ENCODE measurements around the gene LINC00237.

Gene LINC00237

DNA sequence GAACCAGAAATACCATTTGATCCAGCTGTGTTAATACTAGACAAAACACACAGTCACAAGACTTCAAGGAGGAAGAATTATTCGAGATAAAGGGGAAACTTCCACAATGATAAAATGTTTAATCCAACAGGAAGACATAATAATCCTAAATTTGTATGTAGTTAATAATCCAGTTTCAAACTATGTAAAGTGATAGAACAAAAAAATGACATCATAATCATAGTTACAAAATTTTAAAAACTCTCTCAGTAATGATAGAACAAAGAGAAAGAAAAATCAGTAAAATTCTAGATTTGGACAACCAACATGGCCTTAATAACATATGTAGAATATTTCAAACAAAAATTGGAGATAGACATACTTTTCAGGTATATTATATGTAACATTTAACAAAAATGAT, 38.9 kb downstream of the LINC00237 start:
- Histone ChIP-seq H3K4me3 (ENCODE audit: low read depth, low read length) (no peak overlapping the region), H3K36me3 (ENCODE audit: control insufficient read depth, insufficient read depth, low read length) (no peaks in the 10 kb centered on the region), H3K27me3 (ENCODE audit: control insufficient read depth, insufficient read depth, low read length) (no peaks in the 10 kb centered on the region), H3K9me3 (ENCODE audit: control insufficient read depth, insufficient read depth, low read depth, low read length) (no peaks in the 10 kb centered on the region), H3K27ac (ENCODE audit: low read depth, low read length) (no peak overlapping the region), H3K4me1 (ENCODE audit: control insufficient read depth, insufficient read depth, low read length) (no peaks in the 10 kb centered on the region), H3K9ac (ENCODE audit: low read length) (no peak overlapping the region)

DNA sequence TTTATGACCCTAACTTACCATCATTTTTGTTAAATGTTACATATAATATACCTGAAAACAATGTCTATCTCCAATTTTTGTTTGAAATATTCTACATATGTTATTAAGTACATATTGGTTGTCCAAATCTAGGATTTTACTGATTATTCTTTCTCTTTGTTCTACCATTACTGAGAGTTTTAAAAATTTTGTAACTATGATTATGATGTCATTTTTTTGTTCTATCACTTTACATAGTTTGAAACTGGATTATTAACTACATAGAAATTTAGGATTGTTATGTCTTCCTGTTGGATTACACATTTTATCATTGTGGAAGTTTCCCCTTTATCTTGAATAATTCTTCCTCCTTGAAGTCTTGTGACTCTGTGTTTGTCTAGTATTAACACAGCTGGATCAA, 41.2 kb downstream of the LINC00237 start:
- H3K4me3 ChIP-seq (ENCODE audit: low read depth, low read length): no peak overlapping the region
- no peaks in the 10 kb centered on the region for H3K36me3 ChIP-seq (ENCODE audit: control insufficient read depth, insufficient read depth, low read length)
- no peaks in the 10 kb centered on the region for H3K4me1 ChIP-seq (ENCODE audit: control insufficient read depth, insufficient read depth, low read length)
- H3K9ac ChIP-seq (ENCODE audit: low read length): no peak overlapping the region
- H3K27me3 ChIP-seq (ENCODE audit: control insufficient read depth, insufficient read depth, low read length): no peaks in the 10 kb centered on the region
- no peak overlapping the region for H3K27ac ChIP-seq (ENCODE audit: low read depth, low read length)
- no peaks in the 10 kb centered on the region for H3K9me3 ChIP-seq (ENCODE audit: control insufficient read depth, insufficient read depth, low read depth, low read length)

DNA sequence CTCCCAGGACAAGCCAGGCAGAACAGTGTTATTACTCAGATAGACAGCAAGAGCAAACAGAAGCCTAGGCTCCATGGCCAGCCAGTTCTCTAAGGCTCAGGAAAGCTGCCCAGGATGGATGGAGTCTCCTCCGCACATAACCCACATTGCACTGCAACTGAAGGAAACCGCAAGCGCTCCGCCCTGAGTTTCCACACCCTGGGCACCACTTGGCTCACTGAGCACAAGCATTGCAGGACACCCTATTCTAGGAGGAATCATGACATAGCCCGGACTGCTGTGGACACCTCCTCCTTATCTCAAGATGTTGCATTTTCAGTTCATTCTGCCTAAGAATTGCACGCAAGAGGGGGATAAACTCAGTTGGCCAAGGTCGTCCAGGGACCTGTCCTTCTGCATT, 42.9 kb downstream of the LINC00237 start:
- no peaks in the 10 kb centered on the region for H3K4me1 ChIP-seq (ENCODE audit: control insufficient read depth, insufficient read depth, low read length)
- no peak overlapping the region for H3K9ac ChIP-seq (ENCODE audit: low read length)
- H3K4me3 ChIP-seq (ENCODE audit: low read depth, low read length): no peak overlapping the region
- H3K36me3 ChIP-seq (ENCODE audit: control insufficient read depth, insufficient read depth, low read length): no peaks in the 10 kb centered on the region
- H3K9me3 ChIP-seq (ENCODE audit: control insufficient read depth, insufficient read depth, low read depth, low read length): 0 out of 2 replicates have a peak, but pooled peaks cover under 1% of the 10 kb centered on the region
- no peak overlapping the region for H3K27ac ChIP-seq (ENCODE audit: low read depth, low read length)
- no peaks in the 10 kb centered on the region for H3K27me3 ChIP-seq (ENCODE audit: control insufficient read depth, insufficient read depth, low read length)

DNA sequence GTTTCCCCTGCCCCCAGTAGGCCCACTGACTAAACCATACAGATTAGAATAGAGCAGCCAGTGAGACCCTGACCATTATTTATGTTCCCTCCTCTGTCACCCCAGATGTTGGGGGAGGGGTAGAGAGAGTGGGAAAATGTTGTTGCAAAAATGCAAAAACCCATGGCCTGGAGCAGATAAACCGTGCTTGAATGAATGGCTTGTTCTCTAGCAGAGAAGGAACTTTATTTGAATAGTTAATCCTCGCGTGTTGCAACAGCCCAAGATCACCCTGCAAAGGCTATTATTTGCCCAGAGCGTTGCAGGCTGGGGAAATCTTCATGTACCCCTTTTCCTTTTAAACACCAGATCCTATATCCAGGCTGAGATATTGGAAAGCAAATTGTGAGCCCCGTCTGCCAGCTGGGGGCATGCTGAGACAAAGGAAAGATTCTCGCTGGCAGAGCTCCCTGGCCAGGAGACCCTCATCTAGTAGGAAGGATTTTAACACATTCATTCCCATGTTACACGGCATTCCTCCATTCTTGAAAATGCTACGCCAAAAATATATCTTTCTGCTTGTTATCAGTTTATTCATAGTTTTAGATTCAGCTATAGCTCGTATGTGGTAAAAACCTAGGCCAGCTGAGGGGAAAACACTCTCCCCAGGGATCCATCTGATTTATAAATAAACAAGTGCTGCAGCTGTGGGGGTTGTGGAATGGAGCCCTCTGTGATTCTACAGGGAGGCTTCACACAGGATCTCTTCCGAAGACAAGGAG, 53.0 kb downstream of the LINC00237 start:
- H3K27ac ChIP-seq (ENCODE audit: low read depth, low read length): no peak overlapping the region
- no peak overlapping the region for H3K4me3 ChIP-seq (ENCODE audit: low read depth, low read length)
- H3K36me3 ChIP-seq (ENCODE audit: control insufficient read depth, insufficient read depth, low read length): no peaks in the 10 kb centered on the region
- H3K27me3 ChIP-seq (ENCODE audit: control insufficient read depth, insufficient read depth, low read length): no peaks in the 10 kb centered on the region
- H3K9ac ChIP-seq (ENCODE audit: low read length): no peak overlapping the region
- 0 out of 2 replicates have a peak, but pooled peaks cover 1% of the 10 kb centered on the region for H3K9me3 ChIP-seq (ENCODE audit: control insufficient read depth, insufficient read depth, low read depth, low read length)
- H3K4me1 ChIP-seq (ENCODE audit: control insufficient read depth, insufficient read depth, low read length): peaks cover 13% of the 10 kb centered on the region

DNA sequence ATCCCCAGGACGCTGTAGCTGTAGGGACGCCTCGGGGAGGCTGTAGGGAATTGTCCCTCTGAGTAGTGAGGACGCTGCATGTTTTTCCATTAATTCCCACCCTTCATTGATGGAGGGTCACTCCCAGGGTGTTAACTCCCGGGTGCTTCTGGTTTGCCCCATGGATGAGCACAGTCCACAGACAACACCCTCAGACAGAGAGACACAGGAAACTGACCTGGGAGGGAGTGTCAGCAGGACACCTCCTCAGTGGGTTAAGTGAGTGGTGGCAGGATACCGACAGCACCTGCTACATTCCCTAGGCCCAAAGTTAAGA, 53.5 kb downstream of the LINC00237 start:
- Histone ChIP-seq H3K27ac (ENCODE audit: low read depth, low read length) (no peak overlapping the region), H3K36me3 (ENCODE audit: control insufficient read depth, insufficient read depth, low read length) (no peaks in the 10 kb centered on the region), H3K4me3 (ENCODE audit: low read depth, low read length) (no peak overlapping the region), H3K9me3 (ENCODE audit: control insufficient read depth, insufficient read depth, low read depth, low read length) (no peaks in the 10 kb centered on the region), H3K9ac (ENCODE audit: low read length) (no peak overlapping the region), H3K4me1 (ENCODE audit: control insufficient read depth, insufficient read depth, low read length) (peaks cover 13% of the 10 kb centered on the region), H3K27me3 (ENCODE audit: control insufficient read depth, insufficient read depth, low read length) (no peaks in the 10 kb centered on the region)

DNA sequence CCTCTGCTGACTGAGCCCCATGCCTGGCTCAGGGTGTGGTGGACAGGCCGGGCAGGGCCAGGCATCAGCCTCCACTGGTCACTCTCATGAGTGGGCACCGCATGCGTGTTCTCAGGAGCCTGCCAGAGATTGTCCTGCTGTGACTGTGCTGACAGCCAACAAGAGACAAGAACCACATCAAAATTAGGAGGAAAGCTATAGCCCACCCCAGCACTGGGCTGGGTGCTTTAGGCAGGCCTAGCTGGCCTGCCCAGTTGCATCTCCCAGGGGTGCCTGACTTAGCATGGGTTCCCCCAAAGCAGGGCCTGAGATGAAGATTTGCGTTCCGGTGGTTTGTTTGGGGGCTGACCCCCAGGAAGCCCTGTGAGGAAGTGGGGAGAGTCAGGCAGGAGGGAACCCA, 53.9 kb downstream of the LINC00237 start:
- peaks cover 13% of the 10 kb centered on the region for H3K4me1 ChIP-seq (ENCODE audit: control insufficient read depth, insufficient read depth, low read length)
- no peak overlapping the region for H3K4me3 ChIP-seq (ENCODE audit: low read depth, low read length)
- no peak overlapping the region for H3K27ac ChIP-seq (ENCODE audit: low read depth, low read length)
- no peaks in the 10 kb centered on the region for H3K36me3 ChIP-seq (ENCODE audit: control insufficient read depth, insufficient read depth, low read length)
- H3K27me3 ChIP-seq (ENCODE audit: control insufficient read depth, insufficient read depth, low read length): no peaks in the 10 kb centered on the region
- no peak overlapping the region for H3K9ac ChIP-seq (ENCODE audit: low read length)
- no peaks in the 10 kb centered on the region for H3K9me3 ChIP-seq (ENCODE audit: control insufficient read depth, insufficient read depth, low read depth, low read length)

DNA sequence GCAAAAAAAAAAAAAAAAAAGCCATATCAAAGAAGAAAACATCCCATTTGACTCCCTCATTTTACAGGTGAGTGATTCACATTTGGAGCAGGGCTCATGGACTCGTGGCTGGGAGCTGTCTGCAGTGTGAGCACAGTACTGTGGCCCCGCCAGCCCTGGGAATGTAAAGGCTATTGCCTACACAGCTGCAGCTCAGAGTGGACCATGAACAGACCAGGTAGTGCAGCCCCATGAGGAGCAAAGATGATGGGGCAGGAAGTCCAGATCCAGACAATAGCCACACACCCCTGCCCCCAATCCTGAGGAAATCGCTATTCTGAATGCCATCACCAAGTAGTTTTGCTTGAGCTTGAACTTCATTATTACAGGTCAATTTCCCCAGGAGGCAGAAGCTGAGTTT, 55.4 kb downstream of the LINC00237 start:
- Histone ChIP-seq H3K4me1 (ENCODE audit: control insufficient read depth, insufficient read depth, low read length) (peaks cover 24% of the 10 kb centered on the region), H3K9ac (ENCODE audit: low read length) (no peak overlapping the region), H3K4me3 (ENCODE audit: low read depth, low read length) (no peak overlapping the region), H3K36me3 (ENCODE audit: control insufficient read depth, insufficient read depth, low read length) (no peaks in the 10 kb centered on the region), H3K27me3 (ENCODE audit: control insufficient read depth, insufficient read depth, low read length) (no peaks in the 10 kb centered on the region), H3K27ac (ENCODE audit: low read depth, low read length) (no peak overlapping the region), H3K9me3 (ENCODE audit: control insufficient read depth, insufficient read depth, low read depth, low read length) (no peaks in the 10 kb centered on the region)

DNA sequence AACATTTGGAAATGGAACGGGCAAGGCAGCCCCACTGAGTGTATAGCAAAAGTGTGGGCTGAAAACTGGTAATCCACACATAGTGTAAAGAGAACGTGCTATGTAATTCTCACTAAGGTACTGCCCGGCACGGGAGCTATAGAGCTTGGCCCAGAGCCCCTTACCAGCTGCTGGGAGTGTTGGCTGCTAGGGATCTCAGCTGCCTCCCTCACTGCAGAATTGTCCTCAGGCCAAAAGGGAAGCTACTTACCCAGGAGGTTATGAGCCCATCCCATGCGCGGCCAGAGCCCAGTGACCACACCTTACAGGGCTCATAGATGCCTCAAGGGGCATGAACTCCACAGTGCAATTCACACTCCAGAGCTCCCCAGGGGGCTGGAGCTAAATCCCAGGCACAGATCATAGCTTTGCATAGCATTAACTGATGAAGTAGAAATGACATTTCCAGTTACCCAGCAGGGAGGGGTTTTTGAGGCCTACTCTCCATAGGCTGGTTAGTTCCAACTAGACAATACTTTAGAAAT, 56.8 kb downstream of the LINC00237 start:
- no peaks in the 10 kb centered on the region for H3K27me3 ChIP-seq (ENCODE audit: control insufficient read depth, insufficient read depth, low read length)
- no peaks in the 10 kb centered on the region for H3K36me3 ChIP-seq (ENCODE audit: control insufficient read depth, insufficient read depth, low read length)
- H3K4me3 ChIP-seq (ENCODE audit: low read depth, low read length): no peak overlapping the region
- H3K27ac ChIP-seq (ENCODE audit: low read depth, low read length): no peak overlapping the region
- no peaks in the 10 kb centered on the region for H3K9me3 ChIP-seq (ENCODE audit: control insufficient read depth, insufficient read depth, low read depth, low read length)
- H3K9ac ChIP-seq (ENCODE audit: low read length): no peak overlapping the region
- H3K4me1 ChIP-seq (ENCODE audit: control insufficient read depth, insufficient read depth, low read length): peaks cover 25% of the 10 kb centered on the region

DNA sequence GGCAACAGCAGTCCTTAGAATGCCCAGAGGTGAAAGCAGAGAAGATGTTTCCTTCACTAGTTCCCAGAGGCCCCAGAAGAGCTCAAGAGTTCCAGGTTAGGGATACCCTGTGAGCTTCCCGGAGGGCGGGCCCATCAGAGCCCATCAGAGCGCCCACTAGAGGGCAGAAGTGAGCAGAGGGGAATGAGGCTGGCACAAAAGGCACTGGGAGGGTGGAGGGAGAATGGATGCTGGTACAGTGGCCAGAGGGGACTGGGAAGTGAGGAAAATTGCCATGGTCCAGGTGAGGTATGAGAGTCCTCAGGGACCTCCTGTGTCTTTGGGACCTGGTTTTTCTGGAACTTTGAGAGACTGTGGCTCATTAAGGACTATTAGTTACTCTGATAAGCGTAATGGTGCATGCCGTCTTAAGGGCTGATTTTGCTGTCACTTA, 57.3 kb downstream of the LINC00237 start:
- Histone ChIP-seq H3K27me3 (ENCODE audit: control insufficient read depth, insufficient read depth, low read length) (no peaks in the 10 kb centered on the region), H3K4me3 (ENCODE audit: low read depth, low read length) (no peak overlapping the region), H3K36me3 (ENCODE audit: control insufficient read depth, insufficient read depth, low read length) (no peaks in the 10 kb centered on the region), H3K9ac (ENCODE audit: low read length) (no peak overlapping the region), H3K27ac (ENCODE audit: low read depth, low read length) (no peak overlapping the region), H3K9me3 (ENCODE audit: control insufficient read depth, insufficient read depth, low read depth, low read length) (no peaks in the 10 kb centered on the region), H3K4me1 (ENCODE audit: control insufficient read depth, insufficient read depth, low read length) (peaks cover 25% of the 10 kb centered on the region)

DNA sequence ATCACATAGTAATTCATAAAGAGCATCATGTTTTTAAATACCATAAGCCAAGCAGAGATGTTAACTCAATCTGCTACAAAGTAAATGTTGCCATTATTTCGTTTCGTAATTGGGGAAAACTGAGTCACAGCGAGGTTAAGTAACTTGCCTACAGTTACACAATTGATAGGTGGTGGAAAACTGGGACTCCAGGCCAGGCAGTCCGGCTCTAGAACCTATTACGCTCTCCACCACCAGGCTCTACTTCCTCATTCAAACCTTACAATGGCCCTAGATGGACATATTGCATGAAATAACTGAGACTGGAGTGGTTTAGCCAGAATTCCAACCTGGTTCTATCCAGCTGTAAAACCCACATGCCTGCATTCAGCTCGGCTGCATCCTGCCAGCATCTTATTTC, 58.2 kb downstream of the LINC00237 start:
- Histone ChIP-seq H3K4me3 (ENCODE audit: low read depth, low read length) (no peak overlapping the region), H3K9ac (ENCODE audit: low read length) (no peak overlapping the region), H3K9me3 (ENCODE audit: control insufficient read depth, insufficient read depth, low read depth, low read length) (no peaks in the 10 kb centered on the region), H3K4me1 (ENCODE audit: control insufficient read depth, insufficient read depth, low read length) (peaks cover 17% of the 10 kb centered on the region), H3K27me3 (ENCODE audit: control insufficient read depth, insufficient read depth, low read length) (no peaks in the 10 kb centered on the region), H3K27ac (ENCODE audit: low read depth, low read length) (no peak overlapping the region), H3K36me3 (ENCODE audit: control insufficient read depth, insufficient read depth, low read length) (no peaks in the 10 kb centered on the region)

DNA sequence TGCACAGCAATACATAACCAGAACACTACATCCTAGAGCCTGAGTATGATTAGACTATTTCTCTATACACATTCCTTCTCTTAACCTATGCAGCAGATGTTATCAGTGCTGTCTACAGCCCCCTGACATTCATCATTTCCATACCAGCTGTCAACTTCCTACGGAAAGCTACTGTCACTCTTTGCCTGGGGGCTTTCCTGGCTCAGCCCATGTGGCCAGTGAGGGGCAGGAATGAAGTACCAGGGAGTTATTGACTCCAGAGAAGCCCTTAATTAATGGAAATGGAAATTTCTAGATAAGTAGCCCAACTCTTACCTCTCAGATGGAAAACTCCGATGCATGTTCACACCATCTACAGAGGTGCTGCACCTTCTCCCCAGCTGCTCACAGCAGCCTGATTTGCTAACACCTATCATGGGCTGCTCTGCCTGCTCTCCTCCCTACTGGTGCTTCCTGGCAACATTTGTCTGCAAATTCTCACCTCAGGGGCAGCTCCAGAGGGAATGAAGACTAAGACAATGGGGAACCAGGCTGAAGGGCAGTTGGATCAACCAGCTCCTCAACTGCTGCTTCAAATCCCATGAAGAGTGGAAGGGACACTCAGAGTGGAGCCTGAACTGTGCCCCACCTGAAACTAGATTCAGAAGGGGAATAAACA, 59.6 kb downstream of the LINC00237 start:
- no peak overlapping the region for H3K27ac ChIP-seq (ENCODE audit: low read depth, low read length)
- H3K4me1 ChIP-seq (ENCODE audit: control insufficient read depth, insufficient read depth, low read length): peaks cover 12% of the 10 kb centered on the region; the same call in 1 of the 2 replicates
- no peaks in the 10 kb centered on the region for H3K9me3 ChIP-seq (ENCODE audit: control insufficient read depth, insufficient read depth, low read depth, low read length)
- H3K9ac ChIP-seq (ENCODE audit: low read length): no peak overlapping the region
- no peaks in the 10 kb centered on the region for H3K36me3 ChIP-seq (ENCODE audit: control insufficient read depth, insufficient read depth, low read length)
- H3K4me3 ChIP-seq (ENCODE audit: low read depth, low read length): no peak overlapping the region
- H3K27me3 ChIP-seq (ENCODE audit: control insufficient read depth, insufficient read depth, low read length): no peaks in the 10 kb centered on the region
